ENCODE results near the gene COX14.
"Not testable (repeated sequence)": the region's sequence is repeated elsewhere in the genome, so short reads cannot be mapped to it uniquely, and the experiment has no call there.

Gene COX14

GRCh38 chr12:50110127-50110761, 1.8 kb upstream of the COX14 start:
- no peak for DNase-seq

- DNase-seq, result no peak
Measured at GRCh38 chr12:50110762-50111351, 1.2 kb upstream of the COX14 start.

- DNase-seq, result no peak
Measured at GRCh38 chr12:50111395-50111692, 692 bp upstream of the COX14 start.

GRCh38 chr12:50112456-50113218, 601 bp downstream of the COX14 start:
- DNase-seq, result no peak

- DNase-seq, result no peak
Measured at GRCh38 chr12:50117057-50117622, 5.1 kb downstream of the COX14 start.

- DNase-seq, result no peak
Measured at GRCh38 chr12:50119387-50119786, 7.4 kb downstream of the COX14 start.

- DNase-seq, result no peak
Measured at GRCh38 chr12:50120521-50120920, 8.5 kb downstream of the COX14 start.

GRCh38 chr12:50120953-50121352, 8.9 kb downstream of the COX14 start:
- DNase-seq, result no peak

GRCh38 chr12:50121641-50122040, 9.6 kb downstream of the COX14 start:
- no peak for DNase-seq

- DNase-seq, result no peak
Measured at GRCh38 chr12:50123203-50123602, 11.2 kb downstream of the COX14 start.

- DNase-seq, result no peak
Measured at GRCh38 chr12:50127546-50127945, 15.5 kb downstream of the COX14 start.

GRCh38 chr12:50129290-50129689, 17.3 kb downstream of the COX14 start:
- DNase-seq, result no peak

- no peak for DNase-seq
Measured at GRCh38 chr12:50132505-50133135, 20.6 kb downstream of the COX14 start.

GRCh38 chr12:50142993-50143392, 31.0 kb downstream of the COX14 start:
- no peak for DNase-seq

GRCh38 chr12:50145439-50145838, 33.4 kb downstream of the COX14 start:
- no peak for DNase-seq

GRCh38 chr12:50147281-50147680, 35.2 kb downstream of the COX14 start:
- no peak for DNase-seq

- DNase-seq, result not testable (repeated sequence)
Measured at GRCh38 chr12:50148011-50148410, 36.0 kb downstream of the COX14 start.

GRCh38 chr12:50149311-50149710, 37.3 kb downstream of the COX14 start:
- no peak for DNase-seq

GRCh38 chr12:50151047-50151687, 39.1 kb downstream of the COX14 start:
- DNase-seq, result no peak

- not testable (repeated sequence) for DNase-seq
Measured at GRCh38 chr12:50154947-50155346, 42.9 kb downstream of the COX14 start.

GRCh38 chr12:50156641-50157040, 44.6 kb downstream of the COX14 start:
- no peak for DNase-seq

- DNase-seq, result no peak
Measured at GRCh38 chr12:50157259-50157658, 45.2 kb downstream of the COX14 start.

GRCh38 chr12:50160643-50161042, 48.6 kb downstream of the COX14 start:
- DNase-seq, result no peak

Measured in activated naive CD4-positive, alpha-beta T cell treated with Interleukin-2 at 50 U/mL for 16 hours (primary cell).